GM23338 (cell line): ENCODE measurements around the gene ALDH7A1. TPM values are rescaled to one million over a fixed set of nuclear protein-coding genes. Genes with fewer than 3 reads are reported as not detected.

Experiments used
- ATAC-seq: fragments of 200-7000 bp; cut with Tn5 transposase; 3 replicates; pipeline ENCODE4 v1.9.1; 2020
- DNase-seq: peaks from one replicate; pipeline ENCODE4 v3.0.0-alpha.2; 2015; ENCODE audit warnings: low spot score
- H2AFZ ChIP-seq: fragments of 200-600 bp; sonication (generic); 2 replicates; pipeline ENCODE4 v1.8.0; 2016; ENCODE audit warnings: antibody characterized with exemption, mild to moderate bottlenecking, moderate library complexity
- H3F3A ChIP-seq: fragments of 200-600 bp; sonication (generic); replicated peaks from 2 replicates; pipeline ENCODE4 v1.8.0; 2017; ENCODE audit warnings: antibody characterized with exemption, mixed run types, low read depth
- H3K27ac ChIP-seq: fragments of 200-600 bp; sonication (generic); 2 replicates; pipeline ENCODE4 v1.6.1; 2016; ENCODE audit warnings: low read depth
- H3K27me3 ChIP-seq: fragments of 200-600 bp; sonication (generic); 2 replicates; pipeline ENCODE4 v1.8.0; 2016; ENCODE audit warnings: mild to moderate bottlenecking, mixed run types, moderate library complexity; ENCODE audit not compliant: insufficient read depth
- H3K36me3 ChIP-seq: fragments of 200-600 bp; sonication (generic); 2 replicates; pipeline ENCODE4 v1.8.0; 2016; ENCODE audit warnings: mild to moderate bottlenecking; ENCODE audit not compliant: insufficient read depth
- H3K4me1 ChIP-seq: fragments of 200-600 bp; sonication (generic); 2 replicates; pipeline ENCODE4 v1.8.0; 2016; ENCODE audit warnings: mild to moderate bottlenecking, moderate library complexity; ENCODE audit not compliant: insufficient read depth
- H3K4me2 ChIP-seq: fragments of 200-600 bp; sonication (generic); 2 replicates; pipeline ENCODE4 v1.7.1; 2017; ENCODE audit warnings: mixed run types
- H3K4me3 ChIP-seq: fragments of 200-600 bp; sonication (generic); 2 replicates; pipeline ENCODE4 v1.6.1; 2016; ENCODE audit warnings: mixed run types
- H3K79me2 ChIP-seq: fragments of 200-600 bp; sonication (generic); replicated peaks from 2 replicates; pipeline ENCODE4 v1.8.0; 2017; ENCODE audit warnings: mild to moderate bottlenecking; ENCODE audit not compliant: insufficient read depth
- H3K9me2 ChIP-seq: fragments of 200-600 bp; sonication (generic); 2 replicates; pipeline ENCODE4 v1.8.0; 2017; ENCODE audit not compliant: insufficient read depth
- H4K20me1 ChIP-seq: fragments of 200-600 bp; sonication (generic); replicated peaks from 2 replicates; pipeline ENCODE4 v1.8.0; 2017; ENCODE audit warnings: mild to moderate bottlenecking; ENCODE audit not compliant: insufficient read depth
- H3K27ac Mint-ChIP-seq: 2 replicates; pipeline ENCODE4 v1.8.0; 2020; ENCODE audit warnings: inconsistent platforms, mild to moderate bottlenecking, moderate library complexity, mixed read lengths
- H3K27me3 Mint-ChIP-seq: 3 replicates; pipeline ENCODE4 v1.8.0; 2022; ENCODE audit warnings: low read depth, mild to moderate bottlenecking, moderate library complexity, mixed read lengths, inconsistent platforms; ENCODE audit not compliant: insufficient read depth, poor library complexity
- H3K36me3 Mint-ChIP-seq: 3 replicates; pipeline ENCODE4 v1.8.0; 2021; ENCODE audit warnings: low read depth, mild to moderate bottlenecking, inconsistent platforms, moderate library complexity, mixed read lengths
- H3K4me1 Mint-ChIP-seq: 3 replicates; pipeline ENCODE4 v1.8.0; 2020; ENCODE audit warnings: mild to moderate bottlenecking, inconsistent platforms, mixed read lengths
- H3K4me3 Mint-ChIP-seq: 3 replicates; pipeline ENCODE4 v1.8.0; 2021; ENCODE audit warnings: moderate library complexity, mild to moderate bottlenecking, inconsistent platforms, mixed read lengths
- H3K9me3 Mint-ChIP-seq: 3 replicates; pipeline ENCODE4 v1.8.0; 2020; ENCODE audit warnings: moderate library complexity, mild to moderate bottlenecking, inconsistent platforms, mixed read lengths
- CREB1 ChIP-seq: fragments of 250-450 bp; sonication (Bioruptor Pico); IDR thresholded peaks from 2 replicates; pipeline ENCODE4 v1.5.0; 2020; ENCODE audit warnings: low read depth, mild to moderate bottlenecking, moderate library complexity
- CTCF ChIP-seq, 2 experiments: fragments of 200-600 bp in 1 of 2; sonication (generic) in 1 of 2; conservative IDR thresholded peaks; 2 replicates each; pipeline versions ENCODE4 v1.5.1 to v1.6.1; 2016 to 2017; ENCODE audit warnings: antibody characterized with exemption in 2 of 2, low read depth in 2 of 2, mild to moderate bottlenecking in 2 of 2, moderate library complexity in 1 of 2
- ETS1 ChIP-seq: IDR thresholded peaks from 2 replicates; pipeline ENCODE4 v1.6.1; 2016; ENCODE audit warnings: antibody characterized with exemption
- EZH2 ChIP-seq: fragments of 200-600 bp; sonication (generic); IDR thresholded peaks from one replicate; pipeline ENCODE4 v1.8.0; 2017; ENCODE audit warnings: antibody characterized with exemption, mild to moderate bottlenecking, low read depth; ENCODE audit not compliant: unreplicated experiment
- EZH2phosphoT487 ChIP-seq: fragments of 200-600 bp; sonication (generic); IDR thresholded peaks from one replicate; pipeline ENCODE4 v1.8.1; 2018; ENCODE audit warnings: antibody characterized with exemption; ENCODE audit not compliant: unreplicated experiment
- JUNB ChIP-seq: IDR thresholded peaks from one replicate; pipeline ENCODE4 v1.6.1; 2016; ENCODE audit warnings: antibody characterized with exemption; ENCODE audit not compliant: unreplicated experiment
- NANOG ChIP-seq: IDR thresholded peaks from 2 replicates; pipeline ENCODE4 v1.6.1; 2016; ENCODE audit warnings: antibody characterized with exemption, borderline replicate concordance
- POLR2AphosphoS5 ChIP-seq: IDR thresholded peaks from 2 replicates; pipeline ENCODE4 v1.6.1; 2016; ENCODE audit warnings: antibody characterized with exemption, low read depth
- STAT1 ChIP-seq: IDR thresholded peaks from one replicate; pipeline ENCODE4 v1.6.1; 2016; ENCODE audit warnings: antibody characterized with exemption; ENCODE audit not compliant: unreplicated experiment
- ZNF114 ChIP-seq: fragments of 250-450 bp; sonication (Bioruptor Pico); IDR thresholded peaks from 2 replicates; pipeline ENCODE4 v1.5.0; 2020; ENCODE audit warnings: mild to moderate bottlenecking, moderate library complexity
- ZNF331 ChIP-seq: fragments of 250-450 bp; sonication (Bioruptor Pico); IDR thresholded peaks from 2 replicates; pipeline ENCODE4 v1.5.0; 2020; ENCODE audit warnings: low read depth, mild to moderate bottlenecking, moderate library complexity
- ZNF462 ChIP-seq: fragments of 250-450 bp; sonication (Bioruptor Pico); IDR thresholded peaks from 2 replicates; pipeline ENCODE4 v1.5.0; 2020; ENCODE audit warnings: mild to moderate bottlenecking, moderate library complexity
- polyA plus RNA-seq: library from polyadenylated mRNA; unstranded; fragments of >200 nt; fragmentation: Nextera tagmentation; extraction: Ambion mirVana; gene quantifications from 2 replicates; pipeline ENCODE4 v1.2.1, GENCODE V29; 2016
- total RNA-seq: library from RNA; depleted of rRNA; stranded (reverse); fragments of >200 nt; shearing (Covaris generic); gene quantifications from 2 replicates; pipeline ENCODE4 v1.2.3, GENCODE V29; 2014
- TF ChIP-seq, protein P1 (sequence below): IDR thresholded peaks from one replicate; pipeline ENCODE4 v1.6.1; 2018; ENCODE audit warnings: antibody characterized with exemption; ENCODE audit not compliant: unreplicated experiment

ALDH7A1 gene
- total and polyA plus RNA-seq, 2 experiments from 2014 or later: 122 to 198 TPM

GRCh38 chr5:126488443-126489065 is 106.5 kb downstream of the ALDH7A1 start:
- no peaks in the 10 kb centered on the region for H3K27me3 Mint-ChIP-seq
- H4K20me1 ChIP-seq: no peaks in the 10 kb centered on the region
- no peaks in the 10 kb centered on the region for H3K9me2 ChIP-seq
- no peak for TF ChIP-seq NANOG
- no peak for TF ChIP-seq CTCF (conservative IDR thresholded peaks at IDR 0.05; ENCODE audit: low read depth in 2 of 2)
- no peak for TF ChIP-seq JUNB
- TF ChIP-seq EZH2phosphoT487: no peak
- no peak for TF ChIP-seq EZH2
- no peak for TF ChIP-seq POLR2AphosphoS5
- TF ChIP-seq ZNF331 (CRISPR knock-in tag): no peak
- TF ChIP-seq STAT1: no peak
- TF ChIP-seq, protein P1, sequence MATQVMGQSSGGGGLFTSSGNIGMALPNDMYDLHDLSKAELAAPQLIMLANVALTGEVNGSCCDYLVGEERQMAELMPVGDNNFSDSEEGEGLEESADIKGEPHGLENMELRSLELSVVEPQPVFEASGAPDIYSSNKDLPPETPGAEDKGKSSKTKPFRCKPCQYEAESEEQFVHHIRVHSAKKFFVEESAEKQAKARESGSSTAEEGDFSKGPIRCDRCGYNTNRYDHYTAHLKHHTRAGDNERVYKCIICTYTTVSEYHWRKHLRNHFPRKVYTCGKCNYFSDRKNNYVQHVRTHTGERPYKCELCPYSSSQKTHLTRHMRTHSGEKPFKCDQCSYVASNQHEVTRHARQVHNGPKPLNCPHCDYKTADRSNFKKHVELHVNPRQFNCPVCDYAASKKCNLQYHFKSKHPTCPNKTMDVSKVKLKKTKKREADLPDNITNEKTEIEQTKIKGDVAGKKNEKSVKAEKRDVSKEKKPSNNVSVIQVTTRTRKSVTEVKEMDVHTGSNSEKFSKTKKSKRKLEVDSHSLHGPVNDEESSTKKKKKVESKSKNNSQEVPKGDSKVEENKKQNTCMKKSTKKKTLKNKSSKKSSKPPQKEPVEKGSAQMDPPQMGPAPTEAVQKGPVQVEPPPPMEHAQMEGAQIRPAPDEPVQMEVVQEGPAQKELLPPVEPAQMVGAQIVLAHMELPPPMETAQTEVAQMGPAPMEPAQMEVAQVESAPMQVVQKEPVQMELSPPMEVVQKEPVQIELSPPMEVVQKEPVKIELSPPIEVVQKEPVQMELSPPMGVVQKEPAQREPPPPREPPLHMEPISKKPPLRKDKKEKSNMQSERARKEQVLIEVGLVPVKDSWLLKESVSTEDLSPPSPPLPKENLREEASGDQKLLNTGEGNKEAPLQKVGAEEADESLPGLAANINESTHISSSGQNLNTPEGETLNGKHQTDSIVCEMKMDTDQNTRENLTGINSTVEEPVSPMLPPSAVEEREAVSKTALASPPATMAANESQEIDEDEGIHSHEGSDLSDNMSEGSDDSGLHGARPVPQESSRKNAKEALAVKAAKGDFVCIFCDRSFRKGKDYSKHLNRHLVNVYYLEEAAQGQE: no peak
- TF ChIP-seq CREB1 (CRISPR knock-in tag): no peak
- TF ChIP-seq ZNF114 (CRISPR knock-in tag): no peak
- no peak for TF ChIP-seq ETS1
- TF ChIP-seq ZNF462 (CRISPR knock-in tag): no peak
- no peak overlapping the region for H3K4me3 Mint-ChIP-seq
- H3K79me2 ChIP-seq: no peaks in the 10 kb centered on the region
- no peaks in the 10 kb centered on the region for H3K27me3 ChIP-seq
- no peak overlapping the region for H3K4me2 ChIP-seq
- H3K9me3 Mint-ChIP-seq: no peaks in the 10 kb centered on the region
- H3F3A ChIP-seq: no peaks in the 10 kb centered on the region
- H3K36me3 Mint-ChIP-seq: peaks cover 52% of the 10 kb centered on the region
- H3K36me3 ChIP-seq: peaks cover 27% of the 10 kb centered on the region
- H2AFZ ChIP-seq: no peak overlapping the region
- DNase-seq (no peak), ATAC-seq (no peak)
- peaks cover 32% of the 10 kb centered on the region for H3K4me1 Mint-ChIP-seq
- no peak overlapping the region for H3K4me3 ChIP-seq
- no peak overlapping the region for H3K27ac ChIP-seq
- no peaks in the 10 kb centered on the region for H3K4me1 ChIP-seq
- H3K27ac Mint-ChIP-seq: no peak overlapping the region
